ENCODE results near the gene ZNF366.

ZNF366 gene

GRCh38 chr5:72415616-72416325, 91.4 kb downstream of the ZNF366 start:
- H3K4me1 ChIP-seq: no peaks in the 10 kb centered on the region
- H2AFZ ChIP-seq: no peak overlapping the region
- H3K4me2 ChIP-seq (ENCODE audit: low read length): no peak overlapping the region
- H3K9ac ChIP-seq: no peak overlapping the region
- H3K9me3 ChIP-seq (ENCODE audit: control insufficient read depth, low read length): no peaks in the 10 kb centered on the region
- no peak overlapping the region for H3K4me3 ChIP-seq (ENCODE audit: low read depth, low read length)
- H3K79me2 ChIP-seq: no peaks in the 10 kb centered on the region
- no peak for TF ChIP-seq CTCF (IDR thresholded peaks at IDR 0.05)
- no peak overlapping the region for H3K27ac ChIP-seq
- no peaks in the 10 kb centered on the region for H3K27me3 ChIP-seq (ENCODE audit: control insufficient read depth, insufficient read depth, low read length)
- H3K36me3 ChIP-seq (ENCODE audit: control insufficient read depth, insufficient read depth, low read length): no peaks in the 10 kb centered on the region

GRCh38 chr5:72412283-72413055, 94.7 kb downstream of the ZNF366 start:
- H3K27ac ChIP-seq: no peak overlapping the region
- no peak overlapping the region for H3K4me2 ChIP-seq (ENCODE audit: low read length)
- H3K9ac ChIP-seq: no peak overlapping the region
- no peaks in the 10 kb centered on the region for H3K36me3 ChIP-seq (ENCODE audit: control insufficient read depth, insufficient read depth, low read length)
- H3K79me2 ChIP-seq: no peaks in the 10 kb centered on the region
- no peak overlapping the region for H2AFZ ChIP-seq
- no peaks in the 10 kb centered on the region for H3K9me3 ChIP-seq (ENCODE audit: control insufficient read depth, low read length)
- no peak overlapping the region for H3K4me3 ChIP-seq (ENCODE audit: low read depth, low read length)
- TF ChIP-seq CTCF (IDR thresholded peaks at IDR 0.05): no peak
- no peaks in the 10 kb centered on the region for H3K4me1 ChIP-seq
- no peaks in the 10 kb centered on the region for H3K27me3 ChIP-seq (ENCODE audit: control insufficient read depth, insufficient read depth, low read length)

GRCh38 chr5:72410688-72411295, 96.4 kb downstream of the ZNF366 start:
- no peak overlapping the region for H3K9ac ChIP-seq
- no peak overlapping the region for H3K27ac ChIP-seq
- no peaks in the 10 kb centered on the region for H3K36me3 ChIP-seq (ENCODE audit: control insufficient read depth, insufficient read depth, low read length)
- H2AFZ ChIP-seq: no peak overlapping the region
- H3K9me3 ChIP-seq (ENCODE audit: control insufficient read depth, low read length): no peaks in the 10 kb centered on the region
- TF ChIP-seq CTCF (IDR thresholded peaks at IDR 0.05): no peak
- no peaks in the 10 kb centered on the region for H3K27me3 ChIP-seq (ENCODE audit: control insufficient read depth, insufficient read depth, low read length)
- no peaks in the 10 kb centered on the region for H3K79me2 ChIP-seq
- H3K4me1 ChIP-seq: no peaks in the 10 kb centered on the region
- no peak overlapping the region for H3K4me3 ChIP-seq (ENCODE audit: low read depth, low read length)
- H3K4me2 ChIP-seq (ENCODE audit: low read length): no peak overlapping the region

GRCh38 chr5:72408603-72409002, 98.6 kb downstream of the ZNF366 start:
- no peak overlapping the region for H3K4me3 ChIP-seq (ENCODE audit: low read depth, low read length)
- H3K79me2 ChIP-seq: no peaks in the 10 kb centered on the region
- no peak overlapping the region for H2AFZ ChIP-seq
- no peaks in the 10 kb centered on the region for H3K36me3 ChIP-seq (ENCODE audit: control insufficient read depth, insufficient read depth, low read length)
- H3K27me3 ChIP-seq (ENCODE audit: control insufficient read depth, insufficient read depth, low read length): no peaks in the 10 kb centered on the region
- no peak overlapping the region for H3K9ac ChIP-seq
- no peaks in the 10 kb centered on the region for H3K4me1 ChIP-seq
- TF ChIP-seq CTCF (IDR thresholded peaks at IDR 0.05): no peak
- no peak overlapping the region for H3K27ac ChIP-seq
- no peak overlapping the region for H3K4me2 ChIP-seq (ENCODE audit: low read length)
- H3K9me3 ChIP-seq (ENCODE audit: control insufficient read depth, low read length): no peaks in the 10 kb centered on the region
